GM21390 (cell line): ENCODE measurements around the gene SEC61A1.

Experiments used
- ATAC-seq: cut with Tn5 transposase; IDR thresholded peaks from one replicate; pipeline ENCODE4 v1.9.1; 2021; ENCODE audit not compliant: unreplicated experiment

Gene SEC61A1

GRCh38 chr3:128111147-128111546 lies 58.9 kb downstream of the SEC61A1 start:
- ATAC-seq = no peak

GRCh38 chr3:128112357-128112968 lies 60.2 kb downstream of the SEC61A1 start:
- no peak for ATAC-seq

GRCh38 chr3:128113817-128114794 lies 61.9 kb downstream of the SEC61A1 start:
- ATAC-seq = peak; percentile 54
